ENCODE results near the gene ARL17A. TPM values are rescaled to one million over a fixed set of nuclear protein-coding genes. Genes with fewer than 3 reads are reported as not detected.
"Not testable (repeated sequence)": the region's sequence is repeated elsewhere in the genome, so short reads cannot be mapped to it uniquely, and the experiment has no call there.

ARL17A gene
- 3.8 TPM for polyA plus RNA-seq (2013, experiment 1 of 2)
- polyA plus RNA-seq (2013, experiment 2 of 2), result 4.2 TPM

DNA sequence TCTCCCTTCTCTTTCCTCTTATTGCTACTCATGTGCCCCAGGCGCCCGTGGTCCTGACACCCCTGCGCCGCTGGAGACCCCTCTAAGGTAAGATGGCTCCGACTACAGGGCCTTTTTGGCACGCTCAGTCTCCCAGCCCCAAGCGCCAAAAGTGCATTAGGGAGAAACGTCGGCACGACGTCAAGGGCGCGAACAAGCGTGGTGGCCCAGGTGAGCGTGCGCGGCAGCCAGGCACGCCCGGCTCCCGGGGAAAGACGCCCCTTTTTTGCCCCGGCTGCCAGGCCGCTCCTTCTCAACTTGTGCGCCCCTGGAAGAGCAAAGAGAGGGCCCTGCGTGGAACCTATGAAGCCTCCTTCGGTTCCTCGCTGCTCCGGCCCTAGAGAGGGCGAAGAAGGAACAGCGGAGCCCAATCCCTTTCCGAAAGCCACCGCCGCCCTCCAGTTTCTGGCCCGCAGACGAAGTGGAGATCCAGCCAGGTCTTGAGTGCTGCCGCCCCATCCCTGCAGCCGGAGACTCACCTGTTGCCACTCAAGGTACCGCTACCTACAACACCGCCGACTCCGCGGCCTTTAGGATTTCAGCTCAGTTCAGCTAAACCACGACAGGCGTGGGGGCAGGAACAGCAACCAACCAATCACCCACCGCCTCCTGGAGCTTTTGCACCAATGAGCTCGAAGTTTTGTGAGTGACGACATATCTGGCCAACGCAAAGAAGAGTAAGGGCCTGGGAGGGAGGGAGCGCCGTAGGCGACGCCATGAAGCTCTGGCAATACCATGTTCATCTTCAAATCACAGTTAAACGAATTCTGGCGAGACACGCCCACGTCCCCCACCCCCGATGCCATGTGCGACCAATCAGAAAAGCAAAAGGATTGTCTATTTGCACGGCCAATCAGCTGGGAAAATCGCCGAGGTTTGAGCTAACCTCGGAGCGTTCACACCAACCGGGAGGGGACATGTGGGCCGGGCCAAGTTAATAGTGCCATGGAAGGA is at the start of gene ARL17A:
Gene ARL17A, minus strand, starts transcription at position 609 of the 993 bp plus-strand sequence. CDS start 3,369 bp downstream, outside the sequence.
- not testable (repeated sequence) for H3K9me3 ChIP-seq (ENCODE audit: insufficient read depth, low read depth, low read length); H3K9ac ChIP-seq (ENCODE audit: low read depth, low read length); H3K27me3 ChIP-seq (ENCODE audit: insufficient read depth, low read length); H3K36me3 ChIP-seq (ENCODE audit: insufficient read depth, low read length); H3K27ac ChIP-seq (ENCODE audit: low read depth, low read length); H3K4me3 ChIP-seq (ENCODE audit: low read length); H3K4me1 ChIP-seq (ENCODE audit: insufficient read depth, low read length)
- 0% methylated on average over 5 of the region's 65 CpGs for WGBS

DNA sequence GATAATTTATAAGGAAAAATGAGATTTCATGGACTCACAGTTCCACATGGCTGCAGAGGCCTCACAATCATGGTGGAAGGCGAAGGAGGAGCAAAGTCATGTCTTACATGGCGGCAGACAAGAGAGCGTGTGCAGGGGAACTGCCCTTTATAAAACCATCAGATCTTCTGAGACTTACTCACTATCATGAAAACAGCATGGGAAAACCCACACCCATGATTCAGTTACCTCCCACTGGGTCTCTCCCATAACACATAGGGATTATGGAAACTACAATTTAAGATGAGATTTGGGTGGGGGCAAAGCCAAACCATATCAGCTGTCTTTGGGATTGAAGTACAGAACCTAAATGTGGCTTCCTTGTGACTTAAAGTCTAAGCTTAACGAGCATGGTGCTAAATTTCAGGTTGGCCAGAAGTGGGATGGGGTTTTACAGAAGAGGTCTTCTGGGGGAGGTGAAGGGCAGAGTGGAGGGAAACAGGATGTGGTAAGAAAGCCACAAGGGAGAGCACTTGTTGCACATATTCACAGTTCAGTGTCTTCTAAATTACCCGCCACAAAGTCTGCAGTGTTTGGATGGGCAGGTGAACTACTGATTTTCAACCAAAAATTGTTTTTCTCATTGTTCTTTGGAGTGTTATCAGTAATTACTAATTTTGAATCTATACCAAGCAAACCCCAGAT is 49.4 kb upstream of the ARL17A start:
- no CpG with 5 or more reads among the region's 5 CpGs for WGBS
- not testable (repeated sequence) for H3K9ac ChIP-seq (ENCODE audit: low read depth, low read length)

GRCh38 chr17:46627452-46627851 is 48.0 kb upstream of the ARL17A start:
- not testable (repeated sequence) for H3K36me3 ChIP-seq (ENCODE audit: insufficient read depth, low read length); H3K4me3 ChIP-seq (ENCODE audit: low read length); H3K27me3 ChIP-seq (ENCODE audit: insufficient read depth, low read length); H3K9me3 ChIP-seq (ENCODE audit: insufficient read depth, low read depth, low read length); H3K27ac ChIP-seq (ENCODE audit: low read depth, low read length); H3K9ac ChIP-seq (ENCODE audit: low read depth, low read length); H3K4me1 ChIP-seq (ENCODE audit: insufficient read depth, low read length)
- no CpG with 5 or more reads among the region's 2 CpGs for WGBS

More for the DNA sequence above, 49.4 kb upstream of the ARL17A start:
- not testable (repeated sequence) for H3K36me3 ChIP-seq (ENCODE audit: insufficient read depth, low read length); H3K9me3 ChIP-seq (ENCODE audit: insufficient read depth, low read depth, low read length); H3K27me3 ChIP-seq (ENCODE audit: insufficient read depth, low read length); H3K4me1 ChIP-seq (ENCODE audit: insufficient read depth, low read length); H3K27ac ChIP-seq (ENCODE audit: low read depth, low read length); H3K4me3 ChIP-seq (ENCODE audit: low read length)

- H3K36me3 ChIP-seq (ENCODE audit: insufficient read depth, low read length); H3K27ac ChIP-seq (ENCODE audit: low read depth, low read length); H3K4me1 ChIP-seq (ENCODE audit: insufficient read depth, low read length); H3K27me3 ChIP-seq (ENCODE audit: insufficient read depth, low read length); H3K4me3 ChIP-seq (ENCODE audit: low read length); H3K9ac ChIP-seq (ENCODE audit: low read depth, low read length); H3K9me3 ChIP-seq (ENCODE audit: insufficient read depth, low read depth, low read length): not testable (repeated sequence)
- no CpG with 5 or more reads among the region's 5 CpGs for WGBS
These were observed 45.2 kb upstream of the ARL17A start for GRCh38 chr17:46624726-46625125.

DNA sequence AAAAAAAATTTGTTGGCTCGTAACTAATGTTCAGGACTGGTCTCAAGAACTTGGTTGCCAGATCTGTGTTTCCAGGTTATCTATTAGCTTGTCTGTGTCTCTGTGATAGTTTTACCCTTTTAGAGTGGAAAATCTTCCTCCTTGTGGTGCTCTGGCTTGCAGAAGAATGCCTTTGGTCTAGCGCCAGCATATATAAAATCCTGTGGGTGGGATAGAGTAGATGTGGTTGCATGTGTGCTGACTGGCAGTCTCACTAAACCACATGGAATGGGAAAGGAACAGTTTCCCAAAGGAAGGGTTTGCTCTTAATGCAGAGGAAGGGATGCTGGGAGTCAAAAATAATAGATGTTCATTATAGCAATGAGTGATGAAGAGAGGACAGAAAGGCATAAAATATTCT is 44.3 kb upstream of the ARL17A start:
- not testable (repeated sequence) for H3K27ac ChIP-seq (ENCODE audit: low read depth, low read length); H3K4me1 ChIP-seq (ENCODE audit: insufficient read depth, low read length); H3K27me3 ChIP-seq (ENCODE audit: insufficient read depth, low read length); H3K36me3 ChIP-seq (ENCODE audit: insufficient read depth, low read length); H3K9me3 ChIP-seq (ENCODE audit: insufficient read depth, low read depth, low read length); H3K4me3 ChIP-seq (ENCODE audit: low read length); H3K9ac ChIP-seq (ENCODE audit: low read depth, low read length)
- no CpG with 5 or more reads among the region's 2 CpGs for WGBS

DNA sequence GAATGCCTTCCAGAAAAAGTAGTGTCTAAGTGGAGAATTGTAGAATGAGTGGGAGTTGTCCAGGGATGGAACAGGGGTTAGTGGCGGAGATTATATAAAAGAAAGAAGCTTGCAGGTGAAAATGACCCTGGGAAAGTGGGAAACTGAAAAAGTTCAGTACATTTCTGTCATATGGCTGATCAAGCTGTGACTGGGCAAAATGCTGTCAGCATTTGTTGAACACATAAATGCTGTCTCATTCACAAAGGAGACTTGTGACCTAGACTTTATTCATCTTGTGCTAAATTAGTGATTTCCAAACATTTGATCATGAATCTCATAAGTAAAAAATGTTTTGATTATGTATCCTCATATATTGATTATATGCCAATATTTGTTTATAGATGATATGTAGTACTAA is 39.5 kb upstream of the ARL17A start:
- not testable (repeated sequence) for H3K4me1 ChIP-seq (ENCODE audit: insufficient read depth, low read length); H3K9ac ChIP-seq (ENCODE audit: low read depth, low read length); H3K27ac ChIP-seq (ENCODE audit: low read depth, low read length); H3K9me3 ChIP-seq (ENCODE audit: insufficient read depth, low read depth, low read length); H3K4me3 ChIP-seq (ENCODE audit: low read length); H3K27me3 ChIP-seq (ENCODE audit: insufficient read depth, low read length); H3K36me3 ChIP-seq (ENCODE audit: insufficient read depth, low read length)
- no CpG with 5 or more reads among the region's 1 CpG for WGBS

- H3K9ac ChIP-seq (ENCODE audit: low read depth, low read length); H3K4me1 ChIP-seq (ENCODE audit: insufficient read depth, low read length); H3K4me3 ChIP-seq (ENCODE audit: low read length); H3K27ac ChIP-seq (ENCODE audit: low read depth, low read length); H3K27me3 ChIP-seq (ENCODE audit: insufficient read depth, low read length); H3K9me3 ChIP-seq (ENCODE audit: insufficient read depth, low read depth, low read length); H3K36me3 ChIP-seq (ENCODE audit: insufficient read depth, low read length): not testable (repeated sequence)
- no CpG with 5 or more reads among the region's 3 CpGs for WGBS
These were observed 37.6 kb upstream of the ARL17A start for GRCh38 chr17:46617121-46617520.

- H3K9me3 ChIP-seq (ENCODE audit: insufficient read depth, low read depth, low read length); H3K27me3 ChIP-seq (ENCODE audit: insufficient read depth, low read length); H3K36me3 ChIP-seq (ENCODE audit: insufficient read depth, low read length); H3K4me3 ChIP-seq (ENCODE audit: low read length); H3K9ac ChIP-seq (ENCODE audit: low read depth, low read length); H3K4me1 ChIP-seq (ENCODE audit: insufficient read depth, low read length); H3K27ac ChIP-seq (ENCODE audit: low read depth, low read length): not testable (repeated sequence)
- WGBS, result no CpG with 5 or more reads among the region's 1 CpG
These were observed 34.4 kb upstream of the ARL17A start for GRCh38 chr17:46613876-46614275.

- no CpG with 5 or more reads among the region's 2 CpGs for WGBS
- not testable (repeated sequence) for H3K4me3 ChIP-seq (ENCODE audit: low read length); H3K9me3 ChIP-seq (ENCODE audit: insufficient read depth, low read depth, low read length); H3K4me1 ChIP-seq (ENCODE audit: insufficient read depth, low read length); H3K27me3 ChIP-seq (ENCODE audit: insufficient read depth, low read length); H3K36me3 ChIP-seq (ENCODE audit: insufficient read depth, low read length); H3K27ac ChIP-seq (ENCODE audit: low read depth, low read length); H3K9ac ChIP-seq (ENCODE audit: low read depth, low read length)
These were observed 31.8 kb upstream of the ARL17A start for GRCh38 chr17:46611304-46611703.

GRCh38 chr17:46603125-46603524 is 23.6 kb upstream of the ARL17A start:
- H3K9me3 ChIP-seq (ENCODE audit: insufficient read depth, low read depth, low read length); H3K27me3 ChIP-seq (ENCODE audit: insufficient read depth, low read length); H3K4me3 ChIP-seq (ENCODE audit: low read length); H3K36me3 ChIP-seq (ENCODE audit: insufficient read depth, low read length); H3K4me1 ChIP-seq (ENCODE audit: insufficient read depth, low read length); H3K9ac ChIP-seq (ENCODE audit: low read depth, low read length); H3K27ac ChIP-seq (ENCODE audit: low read depth, low read length): not testable (repeated sequence)

DNA sequence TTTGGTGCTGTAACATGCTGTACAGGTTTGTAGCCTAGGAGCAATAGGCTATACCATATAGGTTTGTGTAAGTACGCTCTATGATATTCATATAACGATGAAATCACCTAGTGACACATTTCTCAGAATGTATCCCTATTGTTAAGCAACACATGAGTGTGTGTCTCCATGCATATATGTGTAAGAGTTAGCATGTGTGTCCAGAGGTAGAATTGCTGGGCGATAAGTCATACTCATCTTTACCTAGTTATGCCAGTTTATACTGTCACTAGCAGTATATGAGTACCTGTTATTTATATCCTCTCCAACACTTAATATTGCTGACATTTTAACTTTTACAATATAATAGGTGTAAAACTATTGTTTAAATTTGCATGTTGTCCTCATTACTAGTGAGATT is 21.3 kb upstream of the ARL17A start:
- WGBS, result no CpG with 5 or more reads among the region's 3 CpGs

More for the DNA sequence above, 21.3 kb upstream of the ARL17A start:
- H3K27me3 ChIP-seq (ENCODE audit: insufficient read depth, low read length); H3K4me1 ChIP-seq (ENCODE audit: insufficient read depth, low read length); H3K27ac ChIP-seq (ENCODE audit: low read depth, low read length); H3K36me3 ChIP-seq (ENCODE audit: insufficient read depth, low read length); H3K4me3 ChIP-seq (ENCODE audit: low read length); H3K9me3 ChIP-seq (ENCODE audit: insufficient read depth, low read depth, low read length); H3K9ac ChIP-seq (ENCODE audit: low read depth, low read length): not testable (repeated sequence)

All from HUES64 (cell line).